BLaER1 treated with 17β-estradiol and CSF1 and Interleukin-3, amounts not matched to agents 10 nM and 100 nM (cell line): ENCODE results near the gene INO80.

Experiments used
- H3K27ac ChIP-seq, 11 experiments: shearing (Covaris generic); formaldehyde crosslinking; 2 replicates each; pipeline ENCODE4 v1.8.1; 2022
- H3K27me3 ChIP-seq, 11 experiments: shearing (Covaris generic); formaldehyde crosslinking; 2 replicates each; pipeline ENCODE4 v1.8.1; 2022
- H3K36me3 ChIP-seq, 11 experiments: shearing (Covaris generic); formaldehyde crosslinking; 2 replicates each; pipeline ENCODE4 v1.8.1; 2022
- H3K4me1 ChIP-seq, 10 experiments: shearing (Covaris generic); formaldehyde crosslinking; 2 replicates each; pipeline ENCODE4 v1.8.1; 2022
- H3K4me2 ChIP-seq, 11 experiments: shearing (Covaris generic); formaldehyde crosslinking; 2 replicates each; pipeline ENCODE4 v1.8.1; 2022
- H3K4me3 ChIP-seq, 10 experiments: shearing (Covaris generic); formaldehyde crosslinking; 2 replicates each; pipeline ENCODE4 v1.8.1; 2022
- H3K9ac ChIP-seq, 11 experiments: shearing (Covaris generic); formaldehyde crosslinking; 2 replicates each; pipeline ENCODE4 v1.8.1; 2022
- H3K9me3 ChIP-seq, 11 experiments: shearing (Covaris generic); formaldehyde crosslinking; replicated peaks in 1 of 11; 2 replicates each; pipeline ENCODE4 v1.8.1; 2022
- H4K20me1 ChIP-seq, 11 experiments: shearing (Covaris generic); formaldehyde crosslinking; 2 replicates each; pipeline ENCODE4 v1.8.1; 2022
- Cebpa-rat ChIP-seq, 11 experiments: shearing (Covaris generic); IDR thresholded peaks; 2 replicates each; pipeline ENCODE4 v1.8.1; 2022

The INO80 gene

DNA sequence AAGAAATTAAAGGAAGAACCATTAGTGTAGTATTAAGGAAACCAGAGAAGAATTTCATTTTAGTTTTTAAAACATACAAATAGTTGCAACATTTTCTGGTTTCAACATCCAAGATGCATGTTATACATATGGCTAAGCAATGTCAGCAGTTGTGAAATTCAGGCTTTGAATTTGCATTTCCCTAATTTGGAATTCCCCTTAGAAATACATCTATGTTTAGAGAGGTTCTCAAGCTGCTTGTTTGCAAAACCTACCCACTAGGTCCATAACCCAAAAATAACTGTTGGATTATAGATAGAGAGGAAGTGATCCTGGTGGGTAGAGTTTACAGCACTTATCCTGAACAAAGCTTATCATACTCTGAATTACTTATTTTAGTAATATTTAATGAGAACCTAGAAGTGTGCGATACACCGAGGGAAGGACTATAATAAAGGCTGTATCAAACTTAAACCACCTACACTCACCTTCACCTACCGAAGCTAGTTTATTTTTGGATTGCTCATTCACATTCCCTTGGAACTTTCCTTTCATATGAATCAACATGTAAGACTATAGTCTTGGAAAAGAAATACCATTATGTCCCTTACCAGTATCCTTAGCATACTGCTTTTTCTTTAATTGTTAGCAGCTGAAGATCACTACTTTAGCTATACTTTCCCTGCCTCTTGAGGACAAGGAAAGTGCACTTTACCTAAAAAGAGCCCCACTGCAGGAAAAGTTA lies 102.2 kb downstream of the INO80 start:
- Histone ChIP-seq H3K27me3 (no peaks in the 10 kb centered on the region), H4K20me1 (peaks cover 0 to 10% (median 0%) of the 10 kb centered on the region in 11 experiments; a peak in 4 of 22 replicates), H3K4me2 (peak overlapping the region in 9 of 11 experiments; percentile 2 to 88 (median 60); a peak in 15 of 22 replicates), H3K9me3 (no peaks in the 10 kb centered on the region), H3K9ac (peak overlapping the region in 9 of 11 experiments; percentile 9 to 81 (median 54); a peak in 15 of 22 replicates), H3K27ac (peak overlapping the region; percentile 21 to 95 (median 77); a peak in 19 of 22 replicates), H3K4me1 (peaks cover 17 to 95% (median 69%) of the 10 kb centered on the region in 10 experiments), H3K4me3 (no peak overlapping the region), H3K36me3 (peaks cover 18 to 97% (median 92%) of the 10 kb centered on the region in 11 experiments)
- peak in 4 of 11 experiments; percentile 76 to 87 (median 86); a peak in 7 of 22 replicates for TF ChIP-seq Cebpa-rat (IDR thresholded peaks at IDR 0.05)

DNA sequence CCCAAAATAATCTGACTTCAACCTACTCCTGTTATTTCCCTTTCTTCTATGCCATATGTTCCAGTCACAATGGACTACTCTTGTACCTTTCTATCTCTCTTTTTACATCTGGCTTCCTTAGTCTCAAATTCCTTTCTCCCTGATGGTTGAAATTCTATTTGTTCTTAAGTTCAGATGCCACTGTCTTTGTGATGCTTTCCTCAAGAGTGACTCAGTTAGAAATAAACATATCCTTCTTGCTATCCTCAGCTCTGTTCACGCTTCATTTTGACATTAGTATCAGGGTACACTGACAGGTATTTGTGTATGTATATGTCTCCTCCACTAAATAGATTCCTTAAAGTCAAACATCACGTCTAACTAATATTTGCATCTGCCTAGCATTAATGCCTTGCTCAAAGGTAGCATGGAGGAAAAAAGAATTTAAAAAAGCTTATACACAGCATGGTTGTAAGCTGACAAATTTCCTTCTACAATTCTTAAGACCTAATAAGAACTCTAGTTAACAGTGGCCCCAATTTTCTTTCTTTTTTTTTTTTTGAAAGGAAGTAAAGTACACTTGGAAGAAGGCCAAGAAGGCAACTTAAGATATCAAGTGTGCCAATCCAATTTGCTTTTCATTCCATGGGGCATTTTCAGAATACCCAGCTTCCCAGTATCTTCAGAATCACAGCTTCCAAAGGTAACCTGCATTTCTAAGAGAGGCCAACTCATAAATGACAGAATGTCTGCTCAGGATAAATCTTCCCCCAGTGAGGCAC lies 104.8 kb downstream of the INO80 start:
- Histone ChIP-seq H3K27ac (peak overlapping the region in 8 of 11 experiments; percentile 3 to 95 (median 86); a peak in 15 of 22 replicates), H3K27me3 (no peaks in the 10 kb centered on the region), H3K9me3 (no peaks in the 10 kb centered on the region), H4K20me1 (peaks cover 0 to 9% (median 0%) of the 10 kb centered on the region in 11 experiments; a peak in 1 of 22 replicates), H3K4me3 (no peak overlapping the region), H3K4me2 (peak overlapping the region in 5 of 11 experiments; percentile 42 to 88 (median 66); a peak in 9 of 22 replicates), H3K4me1 (peaks cover 0 to 88% (median 45%) of the 10 kb centered on the region in 10 experiments; a peak in 17 of 20 replicates), H3K9ac (peak overlapping the region in 3 of 11 experiments; percentile 10 to 56 (median 15); a peak in 2 of 22 replicates), H3K36me3 (peaks cover 30 to 97% (median 91%) of the 10 kb centered on the region in 11 experiments)
- no peak for TF ChIP-seq Cebpa-rat (IDR thresholded peaks at IDR 0.05)

- no peak overlapping the region for H3K9ac ChIP-seq
- H3K4me1 ChIP-seq = peaks cover 0 to 88% (median 40%) of the 10 kb centered on the region in 10 experiments; a peak in 17 of 20 replicates
- H4K20me1 ChIP-seq = peaks cover 0 to 10% (median 0%) of the 10 kb centered on the region in 11 experiments; a peak in 1 of 22 replicates
- peak overlapping the region in 3 of 11 experiments; percentile 66 to 88 (median 78); a peak in 4 of 22 replicates for H3K4me2 ChIP-seq
- no peak overlapping the region for H3K4me3 ChIP-seq
- peaks cover 25 to 97% (median 91%) of the 10 kb centered on the region in 11 experiments; a peak in 21 of 22 replicates for H3K36me3 ChIP-seq
- H3K27me3 ChIP-seq = no peaks in the 10 kb centered on the region
- peak overlapping the region in 5 of 11 experiments; percentile 40 to 95 (median 91); a peak in 8 of 22 replicates for H3K27ac ChIP-seq
- no peak for TF ChIP-seq Cebpa-rat (IDR thresholded peaks at IDR 0.05)
- no peaks in the 10 kb centered on the region for H3K9me3 ChIP-seq
Measured at GRCh38 chr15:41010345-41010744, 105.7 kb downstream of the INO80 start.

GRCh38 chr15:41006479-41006878 lies 109.6 kb downstream of the INO80 start:
- H3K27ac ChIP-seq = no peak overlapping the region
- H3K9me3 ChIP-seq = no peaks in the 10 kb centered on the region
- TF ChIP-seq Cebpa-rat (IDR thresholded peaks at IDR 0.05) = no peak
- H3K36me3 ChIP-seq = peaks cover 61 to 97% (median 88%) of the 10 kb centered on the region in 11 experiments
- H3K4me1 ChIP-seq = peaks cover 0 to 57% (median 4%) of the 10 kb centered on the region in 10 experiments; a peak in 12 of 20 replicates
- H4K20me1 ChIP-seq = peaks cover 0 to 10% (median 0%) of the 10 kb centered on the region in 11 experiments; a peak in 1 of 22 replicates
- H3K4me3 ChIP-seq = no peak overlapping the region
- no peak overlapping the region for H3K9ac ChIP-seq
- peak overlapping the region in 2 of 11 experiments; percentile 6 to 31; a peak in 2 of 22 replicates for H3K4me2 ChIP-seq
- H3K27me3 ChIP-seq = no peaks in the 10 kb centered on the region

DNA sequence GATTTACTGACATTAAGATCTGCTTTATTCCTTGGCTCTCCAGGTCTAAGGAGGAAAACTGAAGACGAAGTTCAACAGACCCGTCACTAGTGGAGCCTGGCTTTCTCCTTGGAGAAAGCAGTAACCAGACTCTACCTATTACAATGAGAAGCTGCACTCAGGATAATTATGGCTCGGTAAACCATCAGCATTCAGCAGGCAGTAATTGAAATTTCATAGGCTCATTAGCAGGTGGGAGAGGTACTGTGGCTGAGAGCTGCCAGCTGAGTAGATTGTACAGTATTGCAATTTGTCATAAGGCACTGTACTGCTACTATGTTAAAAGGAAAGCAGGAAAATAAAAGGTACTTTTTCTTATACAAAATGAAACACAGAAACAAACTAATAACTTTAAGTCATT lies 111.6 kb downstream of the INO80 start:
- no peak for TF ChIP-seq Cebpa-rat (IDR thresholded peaks at IDR 0.05)
- peaks cover 0 to 10% (median 0%) of the 10 kb centered on the region in 11 experiments; a peak in 1 of 22 replicates for H4K20me1 ChIP-seq
- H3K4me3 ChIP-seq = no peak overlapping the region
- H3K9me3 ChIP-seq = no peaks in the 10 kb centered on the region
- no peaks in the 10 kb centered on the region for H3K27me3 ChIP-seq
- no peak overlapping the region for H3K9ac ChIP-seq
- H3K36me3 ChIP-seq = peaks cover 73 to 97% (median 91%) of the 10 kb centered on the region in 11 experiments
- H3K27ac ChIP-seq = no peak overlapping the region
- peaks cover 0 to 41% (median 0%) of the 10 kb centered on the region in 10 experiments; a peak in 7 of 20 replicates for H3K4me1 ChIP-seq
- no peak overlapping the region for H3K4me2 ChIP-seq

GRCh38 chr15:41001524-41002214 lies 114.4 kb downstream of the INO80 start:
- Histone ChIP-seq H3K4me1 (peaks cover 0 to 22% (median 0%) of the 10 kb centered on the region in 10 experiments; a peak in 4 of 20 replicates), H3K36me3 (peaks cover 87 to 100% (median 95%) of the 10 kb centered on the region in 11 experiments), H3K27ac (0 out of 22 replicates have a peak overlapping the region, but pooled peaks of 1 of the 11 experiments have one; percentile 0), H3K9ac (no peak overlapping the region), H3K27me3 (no peaks in the 10 kb centered on the region), H4K20me1 (peaks cover 0 to 7% (median 0%) of the 10 kb centered on the region in 11 experiments; a peak in 1 of 22 replicates), H3K9me3 (no peaks in the 10 kb centered on the region), H3K4me2 (no peak overlapping the region), H3K4me3 (no peak overlapping the region)
- TF ChIP-seq Cebpa-rat (IDR thresholded peaks at IDR 0.05) = no peak

GRCh38 chr15:40999190-40999589 lies 116.9 kb downstream of the INO80 start:
- no peak for TF ChIP-seq Cebpa-rat (IDR thresholded peaks at IDR 0.05)
- Histone ChIP-seq H3K4me3 (no peak overlapping the region), H4K20me1 (peaks cover 0 to 7% (median 0%) of the 10 kb centered on the region in 11 experiments; a peak in 1 of 22 replicates), H3K9me3 (no peaks in the 10 kb centered on the region), H3K27me3 (no peaks in the 10 kb centered on the region), H3K9ac (no peak overlapping the region), H3K36me3 (peaks cover 94 to 100% (median 98%) of the 10 kb centered on the region in 11 experiments), H3K27ac (no peak overlapping the region), H3K4me1 (peaks cover 0 to 11% (median 0%) of the 10 kb centered on the region in 10 experiments; a peak in 3 of 20 replicates), H3K4me2 (no peak overlapping the region)

DNA sequence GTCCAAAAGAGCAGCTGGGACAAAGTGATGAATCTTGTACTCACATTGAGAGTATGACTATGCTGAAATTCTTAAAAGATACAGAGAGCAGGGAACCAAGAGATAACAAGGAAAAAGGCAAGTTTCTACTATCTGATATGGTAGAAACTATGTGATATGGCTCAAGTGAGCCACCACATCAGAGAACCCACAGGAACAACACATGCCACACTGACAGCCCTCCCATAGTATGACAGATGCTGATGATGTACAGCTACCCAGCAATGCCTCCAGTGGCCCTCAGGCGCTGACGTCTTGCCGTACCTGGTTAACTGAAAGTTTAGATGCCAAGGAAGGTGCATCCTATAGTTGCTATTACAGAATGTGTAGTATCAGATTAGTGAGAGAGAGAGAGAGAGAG lies 120.4 kb downstream of the INO80 start:
- Histone ChIP-seq H3K4me2 (no peak overlapping the region), H3K4me3 (no peak overlapping the region), H3K9me3 (no peaks in the 10 kb centered on the region), H4K20me1 (peaks cover 0 to 7% (median 0%) of the 10 kb centered on the region in 11 experiments; a peak in 4 of 22 replicates), H3K36me3 (peaks cover 82 to 100% (median 100%) of the 10 kb centered on the region in 11 experiments), H3K9ac (no peak overlapping the region), H3K4me1 (peaks cover 0 to 41% (median 0%) of the 10 kb centered on the region in 10 experiments; a peak in 6 of 20 replicates), H3K27me3 (no peaks in the 10 kb centered on the region), H3K27ac (no peak overlapping the region)
- no peak for TF ChIP-seq Cebpa-rat (IDR thresholded peaks at IDR 0.05)
